HL-60 (cell line): Measurements from ENCODE around the gene PRKACG.

Experiments used
- CTCF ChIP-seq: IDR thresholded peaks from one replicate; pipeline ENCODE4 v1.5.1; 2011; ENCODE audit warnings: low read length, control low read depth, inconsistent platforms; ENCODE audit not compliant: insufficient read depth
- POLR2AphosphoS5 ChIP-seq: IDR thresholded peaks from 2 replicates; pipeline ENCODE4 v1.6.1; 2012; ENCODE audit warnings: low read depth
- TF ChIP-seq, protein P1 (sequence below): IDR thresholded peaks from 2 replicates; pipeline ENCODE4 v1.6.1; 2012; ENCODE audit warnings: low read depth; ENCODE audit not compliant: insufficient replicate concordance

DNA sequence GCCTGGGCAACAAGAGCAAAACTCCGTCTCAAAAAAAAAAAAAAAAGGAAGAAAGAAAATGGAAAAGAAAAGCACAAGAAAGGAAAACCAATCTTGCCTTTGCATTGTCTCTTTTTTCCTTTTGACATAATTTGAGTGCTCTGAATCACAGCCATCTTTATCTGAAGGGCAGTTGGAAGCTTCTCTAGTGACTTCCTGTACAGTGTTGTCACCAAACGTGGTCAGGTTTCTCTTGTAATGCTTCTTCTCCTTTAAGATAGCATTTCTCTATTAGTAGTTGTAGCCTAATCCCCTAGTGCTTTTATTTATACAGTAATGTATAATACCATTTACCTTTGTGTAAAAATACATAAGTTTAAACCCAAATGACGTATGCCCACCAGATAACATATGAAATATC is 18.1 kb downstream of the PRKACG start:
- TF ChIP-seq CTCF (no peak), POLR2AphosphoS5 (no peak)
- TF ChIP-seq, protein P1, sequence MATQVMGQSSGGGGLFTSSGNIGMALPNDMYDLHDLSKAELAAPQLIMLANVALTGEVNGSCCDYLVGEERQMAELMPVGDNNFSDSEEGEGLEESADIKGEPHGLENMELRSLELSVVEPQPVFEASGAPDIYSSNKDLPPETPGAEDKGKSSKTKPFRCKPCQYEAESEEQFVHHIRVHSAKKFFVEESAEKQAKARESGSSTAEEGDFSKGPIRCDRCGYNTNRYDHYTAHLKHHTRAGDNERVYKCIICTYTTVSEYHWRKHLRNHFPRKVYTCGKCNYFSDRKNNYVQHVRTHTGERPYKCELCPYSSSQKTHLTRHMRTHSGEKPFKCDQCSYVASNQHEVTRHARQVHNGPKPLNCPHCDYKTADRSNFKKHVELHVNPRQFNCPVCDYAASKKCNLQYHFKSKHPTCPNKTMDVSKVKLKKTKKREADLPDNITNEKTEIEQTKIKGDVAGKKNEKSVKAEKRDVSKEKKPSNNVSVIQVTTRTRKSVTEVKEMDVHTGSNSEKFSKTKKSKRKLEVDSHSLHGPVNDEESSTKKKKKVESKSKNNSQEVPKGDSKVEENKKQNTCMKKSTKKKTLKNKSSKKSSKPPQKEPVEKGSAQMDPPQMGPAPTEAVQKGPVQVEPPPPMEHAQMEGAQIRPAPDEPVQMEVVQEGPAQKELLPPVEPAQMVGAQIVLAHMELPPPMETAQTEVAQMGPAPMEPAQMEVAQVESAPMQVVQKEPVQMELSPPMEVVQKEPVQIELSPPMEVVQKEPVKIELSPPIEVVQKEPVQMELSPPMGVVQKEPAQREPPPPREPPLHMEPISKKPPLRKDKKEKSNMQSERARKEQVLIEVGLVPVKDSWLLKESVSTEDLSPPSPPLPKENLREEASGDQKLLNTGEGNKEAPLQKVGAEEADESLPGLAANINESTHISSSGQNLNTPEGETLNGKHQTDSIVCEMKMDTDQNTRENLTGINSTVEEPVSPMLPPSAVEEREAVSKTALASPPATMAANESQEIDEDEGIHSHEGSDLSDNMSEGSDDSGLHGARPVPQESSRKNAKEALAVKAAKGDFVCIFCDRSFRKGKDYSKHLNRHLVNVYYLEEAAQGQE = no peak
